HEK293T (cell line): ENCODE measurements around the gene ICA1.

Experiments
- CTCF ChIA-PET: fragments of 350-600 bp; formaldehyde crosslinking; extraction: SDS; loops from one replicate; lab custom pipeline; 2021; ENCODE audit warnings: antibody characterized with exemption, inconsistent platforms; lab: Yijun Ruan, JAX
- POLR2A ChIA-PET: fragments of 350-600 bp; formaldehyde crosslinking; extraction: SDS; loops from one replicate; lab custom pipeline; 2020; ENCODE audit warnings: antibody characterized with exemption, inconsistent platforms; lab: Yijun Ruan, JAX
- DNase-seq: peaks from one replicate; pipeline ENCODE4 v3.0.0; 2012; ENCODE audit warnings: mixed read lengths; ENCODE audit errors: extremely low spot score
- ARNT ChIP-seq: fragments of 450-650 bp; IDR thresholded peaks from 2 replicates; pipeline ENCODE4 v1.6.1; 2017; ENCODE audit warnings: mild to moderate bottlenecking
- BHLHE40 ChIP-seq: fragments of 450-650 bp; IDR thresholded peaks from 2 replicates; pipeline ENCODE4 v1.6.1; 2016; ENCODE audit warnings: mild to moderate bottlenecking, moderate library complexity, borderline replicate concordance
- CTBP1 ChIP-seq: fragments of 450-650 bp; IDR thresholded peaks from 2 replicates; pipeline ENCODE4 v1.6.1; 2016; ENCODE audit warnings: borderline replicate concordance
- ELF4 ChIP-seq: fragments of 450-650 bp; IDR thresholded peaks from 2 replicates; pipeline ENCODE4 v1.6.1; 2017; ENCODE audit warnings: antibody characterized with exemption
- FOXA1 ChIP-seq: fragments of 450-650 bp; IDR thresholded peaks from 2 replicates; pipeline ENCODE4 v1.6.1; 2016; ENCODE audit warnings: mild to moderate bottlenecking
- FOXK2 ChIP-seq: fragments of 450-650 bp; IDR thresholded peaks from 2 replicates; pipeline ENCODE4 v1.6.1; 2016; ENCODE audit warnings: mild to moderate bottlenecking
- FOXM1 ChIP-seq: fragments of 450-650 bp; IDR thresholded peaks from 2 replicates; pipeline ENCODE4 v1.6.1; 2017; ENCODE audit warnings: mild to moderate bottlenecking, borderline replicate concordance
- HDGF ChIP-seq: fragments of 450-650 bp; IDR thresholded peaks from 2 replicates; pipeline ENCODE4 v1.6.1; 2017; ENCODE audit warnings: antibody characterized with exemption, borderline replicate concordance
- L3MBTL2 ChIP-seq: fragments of 450-650 bp; conservative IDR thresholded peaks from 2 replicates; pipeline ENCODE4 v1.6.1; 2016; ENCODE audit warnings: mild to moderate bottlenecking
- LEF1 ChIP-seq: fragments of 450-650 bp; IDR thresholded peaks from 2 replicates; pipeline ENCODE4 v1.6.1; 2017; ENCODE audit warnings: mild to moderate bottlenecking, borderline replicate concordance
- NFRKB ChIP-seq: fragments of 450-650 bp; IDR thresholded peaks from 2 replicates; pipeline ENCODE4 v1.6.1; 2016; ENCODE audit warnings: mild to moderate bottlenecking, moderate library complexity
- PKNOX1 ChIP-seq: fragments of 450-650 bp; IDR thresholded peaks from 2 replicates; pipeline ENCODE4 v1.6.1; 2016
- SP1 ChIP-seq: fragments of 450-650 bp; IDR thresholded peaks from 2 replicates; pipeline ENCODE4 v1.6.1; 2017
- SUZ12 ChIP-seq: fragments of 450-650 bp; IDR thresholded peaks from 2 replicates; pipeline ENCODE4 v1.6.1; 2016; ENCODE audit warnings: mild to moderate bottlenecking
- TARDBP ChIP-seq: fragments of 450-650 bp; IDR thresholded peaks from 2 replicates; pipeline ENCODE4 v1.6.1; 2016
- ZNF384 ChIP-seq: fragments of 450-650 bp; IDR thresholded peaks from 2 replicates; pipeline ENCODE4 v1.6.1; 2016

The ICA1 gene

GRCh38 chr7:8200717-8201116, 61.2 kb downstream of the ICA1 start:
- ChIA-PET POLR2A (no interaction called here), CTCF (no interaction called here)
- no peak for TF ChIP-seq FOXA1
- TF ChIP-seq FOXM1: no peak
- TF ChIP-seq ZNF384: no peak
- TF ChIP-seq NFRKB: no peak
- no peak for TF ChIP-seq HDGF
- no peak for TF ChIP-seq FOXK2
- no peak for TF ChIP-seq PKNOX1
- no peak for TF ChIP-seq L3MBTL2
- TF ChIP-seq BHLHE40: no peak
- TF ChIP-seq ELF4: no peak
- no peak for DNase-seq

GRCh38 chr7:8200316-8200715, 61.7 kb downstream of the ICA1 start:
- POLR2A ChIA-PET: no interaction called here
- no peak for DNase-seq
- TF ChIP-seq FOXM1 (no peak), ARNT (no peak), HDGF (no peak), FOXK2 (no peak), FOXA1 (no peak), LEF1 (no peak), L3MBTL2 (no peak), CTBP1 (no peak), SUZ12 (no peak), ZNF384 (no peak), SP1 (no peak), BHLHE40 (no peak), NFRKB (no peak), TARDBP (no peak), ELF4 (no peak), PKNOX1 (no peak)
- CTCF ChIA-PET: no interaction called here

- ChIA-PET CTCF (no interaction called here), POLR2A (no interaction called here)
- TF ChIP-seq FOXK2 (no peak), NFRKB (no peak), FOXA1 (no peak), L3MBTL2 (no peak), SUZ12 (no peak), ELF4 (no peak), FOXM1 (no peak), CTBP1 (no peak), ARNT (no peak), ZNF384 (no peak), TARDBP (no peak), HDGF (no peak)
- DNase-seq: no peak
These were observed 63.8 kb downstream of the ICA1 start for GRCh38 chr7:8197994-8198698.

- CTCF ChIA-PET: no interaction called here
These were observed 69.1 kb downstream of the ICA1 start for GRCh38 chr7:8192897-8193296.

GRCh38 chr7:8190119-8190895, 71.7 kb downstream of the ICA1 start:
- CTCF ChIA-PET: interaction anchor here (0.6 to 1.4 kb wide), 7 partner anchors 17 to 1007 kb away, joined by 3 to 6 read pairs (median 3); no protein-coding TSS in a partner anchor
- POLR2A ChIA-PET: no interaction called here
- TF ChIP-seq FOXM1 (no peak), L3MBTL2 (no peak), ARNT (no peak), SUZ12 (no peak), FOXK2 (no peak), ZNF384 (no peak), PKNOX1 (no peak)
- peak; percentile 26 for DNase-seq

More at GRCh38 chr7:8192897-8193296, 69.1 kb downstream of the ICA1 start:
- TF ChIP-seq ELF4 (no peak), FOXA1 (no peak)
- no peak for DNase-seq
- POLR2A ChIA-PET: no interaction called here

- ChIA-PET CTCF (interaction anchor here (0.6 to 1.4 kb wide), 6 partner anchors 16 to 1006 kb away, joined by 3 to 6 read pairs (median 4); no protein-coding TSS in a partner anchor), POLR2A (no interaction called here)
- TF ChIP-seq NFRKB (no peak), TARDBP (no peak), ZNF384 (no peak), SP1 (no peak), CTBP1 (no peak), FOXM1 (no peak), ARNT (no peak), PKNOX1 (no peak), HDGF (no peak), BHLHE40 (no peak), FOXA1 (no peak)
- no peak for DNase-seq
These were observed 72.3 kb downstream of the ICA1 start for GRCh38 chr7:8189625-8190024.
